ENCODE results near the gene RNF13.

DNA sequence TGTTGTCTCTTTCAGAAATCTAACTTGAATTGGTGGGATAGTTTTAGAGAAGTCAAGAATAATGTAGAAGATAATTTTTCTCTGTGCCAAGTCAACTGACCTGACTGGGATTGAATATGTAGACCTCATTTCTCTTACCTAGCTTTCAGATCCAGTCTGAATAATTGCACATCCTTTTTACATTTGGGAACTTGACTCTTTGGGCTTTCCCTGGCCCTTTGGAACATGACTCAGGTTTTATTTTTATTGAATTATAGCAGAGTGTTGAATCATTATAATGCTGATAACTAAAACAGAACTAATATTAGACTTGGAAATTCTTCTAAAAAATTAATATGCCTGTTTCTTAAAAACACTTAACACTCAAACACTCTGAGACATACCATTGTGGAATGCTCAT lies 81.2 kb downstream of the RNF13 start:
- TF ChIP-seq, protein P1, sequence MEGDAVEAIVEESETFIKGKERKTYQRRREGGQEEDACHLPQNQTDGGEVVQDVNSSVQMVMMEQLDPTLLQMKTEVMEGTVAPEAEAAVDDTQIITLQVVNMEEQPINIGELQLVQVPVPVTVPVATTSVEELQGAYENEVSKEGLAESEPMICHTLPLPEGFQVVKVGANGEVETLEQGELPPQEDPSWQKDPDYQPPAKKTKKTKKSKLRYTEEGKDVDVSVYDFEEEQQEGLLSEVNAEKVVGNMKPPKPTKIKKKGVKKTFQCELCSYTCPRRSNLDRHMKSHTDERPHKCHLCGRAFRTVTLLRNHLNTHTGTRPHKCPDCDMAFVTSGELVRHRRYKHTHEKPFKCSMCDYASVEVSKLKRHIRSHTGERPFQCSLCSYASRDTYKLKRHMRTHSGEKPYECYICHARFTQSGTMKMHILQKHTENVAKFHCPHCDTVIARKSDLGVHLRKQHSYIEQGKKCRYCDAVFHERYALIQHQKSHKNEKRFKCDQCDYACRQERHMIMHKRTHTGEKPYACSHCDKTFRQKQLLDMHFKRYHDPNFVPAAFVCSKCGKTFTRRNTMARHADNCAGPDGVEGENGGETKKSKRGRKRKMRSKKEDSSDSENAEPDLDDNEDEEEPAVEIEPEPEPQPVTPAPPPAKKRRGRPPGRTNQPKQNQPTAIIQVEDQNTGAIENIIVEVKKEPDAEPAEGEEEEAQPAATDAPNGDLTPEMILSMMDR (conservative IDR thresholded peaks at IDR 0.05 in 1 of 2, IDR thresholded peaks at IDR 0.05 in 1 of 2; ENCODE audit: extremely low read depth in 1 of 2, insufficient read depth in 1 of 2, low read depth in 1 of 2, low read length in 2 of 2) = no peak
- no peak for TF ChIP-seq EZH2 (IDR thresholded peaks at IDR 0.05; ENCODE audit: borderline replicate concordance, low read length)

Data from mammary epithelial cell (primary cell).